HCT116 (cell line): Measurements from ENCODE around the gene KCTD19.

Experiments used
- CBX3 ChIP-seq: IDR thresholded peaks from 2 replicates; pipeline ENCODE4 v1.6.1; 2012; ENCODE audit warnings: low read depth
- POLR2A ChIP-seq: IDR thresholded peaks from 2 replicates; pipeline ENCODE4 v1.7.0; 2011; ENCODE audit warnings: borderline replicate concordance; ENCODE audit not compliant: insufficient read depth, insufficient read length; ENCODE audit errors: extremely low read depth

- no peak for TF ChIP-seq POLR2A
- no peak for TF ChIP-seq CBX3
These were observed 56.8 kb downstream of the KCTD19 start for GRCh38 chr16:67269766-67270165.
